GM12865 (cell line): ENCODE data around the gene VPS26B.

Source experiments
- DNase-seq: peaks from one replicate; pipeline ENCODE4 v3.0.0; 2010; ENCODE audit warnings: low read depth
- H3K4me3 ChIP-seq: 2 replicates; pipeline ENCODE4 v1.5.1; 2011; ENCODE audit warnings: mild to moderate bottlenecking, low read depth, low read length, control low read depth
- CTCF ChIP-seq: IDR thresholded peaks from 2 replicates; pipeline ENCODE4 v1.5.1; 2011; ENCODE audit warnings: low read length, control low read depth, low read depth, inconsistent platforms; ENCODE audit not compliant: insufficient read depth; ENCODE audit errors: missing control alignments

Gene VPS26B

DNA sequence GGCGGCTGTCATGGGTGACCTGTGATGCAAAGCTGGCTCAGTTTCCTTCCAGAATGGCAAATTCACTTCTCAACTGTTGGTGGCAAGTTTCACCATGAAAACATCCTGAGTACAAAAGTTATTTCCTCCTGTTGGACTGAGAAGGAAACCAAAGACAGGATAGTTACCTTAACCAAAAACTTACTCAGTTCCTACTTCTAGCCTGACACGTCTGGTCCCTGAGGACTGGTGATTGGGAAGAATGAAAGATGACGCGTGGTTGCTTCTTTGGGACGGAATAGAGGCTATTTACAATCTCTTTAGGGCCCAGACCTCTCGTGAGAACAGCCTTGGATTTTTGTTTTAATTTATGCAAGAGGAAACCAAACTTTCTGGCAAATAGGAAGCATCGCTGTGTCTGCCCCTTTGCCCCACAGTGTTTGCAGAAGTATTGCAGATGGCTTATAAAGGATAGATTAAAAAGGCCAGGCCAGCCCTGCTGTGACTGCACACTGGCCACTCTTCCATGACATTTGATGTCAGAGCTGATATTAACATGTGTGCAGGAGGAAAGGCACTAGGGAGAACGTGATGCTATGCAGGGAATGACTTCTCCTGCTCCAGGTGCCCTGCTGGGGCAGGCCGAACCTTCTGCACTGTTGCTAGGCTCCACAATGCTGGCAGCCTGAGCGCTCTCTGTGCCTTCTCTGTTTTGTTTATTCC is 7.6 kb downstream of the VPS26B start:
- DNase-seq, result no peak
- TF ChIP-seq CTCF, result no peak
- no peak overlapping the region for H3K4me3 ChIP-seq

DNA sequence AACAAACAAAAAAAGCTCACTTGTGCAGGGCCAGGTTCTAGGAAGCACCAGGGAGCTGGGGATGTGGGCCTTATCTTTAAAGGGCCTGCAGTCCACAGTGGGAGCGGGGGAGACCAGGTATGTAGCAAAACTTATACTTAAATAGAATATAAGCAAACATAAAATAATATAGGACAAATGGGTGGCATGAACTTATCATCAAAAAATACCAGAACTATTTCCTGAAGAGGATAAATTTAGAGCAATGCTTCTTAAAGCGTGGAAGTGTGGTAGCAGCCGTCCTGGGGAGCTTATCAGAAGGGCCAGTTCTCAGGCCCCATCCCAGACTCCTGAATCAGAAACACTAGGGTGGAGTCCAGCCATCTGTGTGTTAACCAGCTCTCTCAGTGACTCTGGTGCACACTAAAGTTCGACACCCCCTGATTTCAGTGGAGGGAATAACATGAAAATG is 9.3 kb downstream of the VPS26B start:
- TF ChIP-seq CTCF, result no peak
- no peak overlapping the region for H3K4me3 ChIP-seq
- DNase-seq, result no peak

DNA sequence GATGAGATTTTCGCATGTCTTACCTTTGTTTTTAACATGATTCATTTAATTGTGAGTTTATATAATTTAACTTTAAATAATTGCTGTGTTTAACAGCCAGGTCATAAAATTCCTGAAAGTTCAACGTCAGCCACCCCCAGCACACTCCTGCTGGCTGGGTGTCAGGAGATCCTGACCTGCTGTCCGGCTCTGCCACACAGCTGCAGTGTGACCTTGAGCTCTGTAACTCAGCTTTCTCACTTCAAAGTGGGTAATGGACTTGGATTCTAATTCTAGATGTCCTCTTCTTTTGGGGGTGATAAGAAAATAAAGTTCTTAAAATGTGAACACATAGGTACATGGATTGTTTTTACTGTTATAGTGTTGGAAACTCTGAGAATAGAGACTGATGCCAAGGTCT is 10.9 kb downstream of the VPS26B start:
- no peak overlapping the region for H3K4me3 ChIP-seq
- DNase-seq, result no peak
- TF ChIP-seq CTCF, result no peak

DNA sequence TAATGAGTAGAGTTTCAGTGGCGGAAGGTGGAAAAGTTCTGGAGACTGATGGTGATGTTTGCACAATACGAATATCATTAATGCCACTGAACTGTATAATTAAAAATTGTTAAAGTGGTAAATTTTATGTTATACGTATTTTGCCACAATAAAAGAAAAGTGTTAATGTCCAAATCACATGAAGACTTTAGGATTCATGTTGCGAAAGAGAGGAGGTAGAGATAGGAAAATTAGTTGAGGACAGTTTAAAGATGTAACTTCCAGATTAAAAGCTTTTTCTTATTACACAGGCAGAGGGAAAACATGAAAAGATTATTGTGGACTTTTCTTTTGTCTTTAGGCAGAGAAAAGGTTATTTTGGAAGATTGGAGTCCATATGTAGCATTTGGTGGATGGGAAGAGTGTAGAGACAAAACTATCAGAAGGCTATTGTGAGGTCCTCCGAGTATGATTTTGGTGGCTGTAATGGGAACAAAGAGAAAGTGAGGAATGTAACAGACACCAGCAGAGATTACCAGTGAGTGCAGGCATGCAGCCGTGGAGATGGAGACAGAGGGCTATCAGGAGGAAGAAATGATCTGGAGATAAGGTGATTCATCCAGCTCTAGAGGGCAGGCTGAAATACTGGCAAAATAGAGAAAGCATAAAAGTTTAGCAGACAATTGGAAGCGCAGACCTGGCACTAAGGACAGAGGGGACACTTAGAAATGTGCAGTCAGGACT is 12.5 kb downstream of the VPS26B start:
- no peak for DNase-seq
- no peak for TF ChIP-seq CTCF
- no peak overlapping the region for H3K4me3 ChIP-seq

- no peak for TF ChIP-seq CTCF
- H3K4me3 ChIP-seq, result no peak overlapping the region
- DNase-seq, result no peak
Measured at GRCh38 chr11:134237557-134237922, 13.1 kb downstream of the VPS26B start.

DNA sequence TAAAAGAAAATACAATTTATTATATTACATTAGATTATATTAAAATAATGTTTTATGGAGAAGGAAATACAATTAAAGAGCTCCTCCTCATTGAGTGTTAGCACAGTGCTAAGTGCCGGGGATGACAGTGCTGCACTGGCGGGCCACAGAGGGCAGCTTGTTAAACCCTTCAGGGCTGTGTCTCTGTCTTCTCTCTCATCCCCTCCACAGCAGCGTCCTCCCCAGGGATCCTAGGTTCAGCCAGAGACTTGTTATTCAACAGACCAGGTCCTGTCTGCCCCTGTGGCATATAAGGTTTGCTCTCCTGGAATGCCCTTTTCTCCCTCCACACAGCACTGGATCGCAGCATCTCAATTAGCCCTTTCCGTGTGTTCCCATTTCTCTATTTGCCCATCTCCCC is 14.5 kb downstream of the VPS26B start:
- no peak for DNase-seq
- no peak for TF ChIP-seq CTCF
- H3K4me3 ChIP-seq, result no peak overlapping the region
